HCT116 (cell line): ENCODE results near the gene HIVEP3.

Source experiments
- CBX3 ChIP-seq: IDR thresholded peaks from 2 replicates; pipeline ENCODE4 v1.6.1; 2012; ENCODE audit warnings: low read depth
- CEBPB ChIP-seq: IDR thresholded peaks from 2 replicates; pipeline ENCODE4 v1.6.1; 2012; ENCODE audit warnings: low read depth
- CTCF ChIP-seq, 3 experiments: fragments of 200-600 bp in 1 of 3; sonication (generic) in 1 of 3; IDR thresholded peaks in 2 of 3; conservative IDR thresholded peaks in 1 of 3; 2 replicates each; pipeline ENCODE4 v1.5.1; 2012 to 2017; ENCODE audit warnings: low read depth in 2 of 3, low read length in 2 of 3, antibody characterized with exemption in 1 of 3, borderline replicate concordance in 1 of 3, control low read depth in 1 of 3, mild to moderate bottlenecking in 1 of 3, mixed read lengths in 1 of 3, mixed run types in 1 of 3, moderate library complexity in 1 of 3; ENCODE audit not compliant: insufficient read depth in 1 of 3
- ELF1 ChIP-seq: IDR thresholded peaks from 2 replicates; pipeline ENCODE4 v1.6.1; 2012; ENCODE audit warnings: low read depth, borderline replicate concordance
- EZH2 ChIP-seq: fragments of 200-600 bp; sonication (generic); IDR thresholded peaks from 2 replicates; pipeline ENCODE4 v1.6.1; 2017; ENCODE audit warnings: antibody characterized with exemption, mixed run types
- POLR2A ChIP-seq: IDR thresholded peaks from 2 replicates; pipeline ENCODE4 v1.7.0; 2011; ENCODE audit warnings: borderline replicate concordance; ENCODE audit not compliant: insufficient read depth, insufficient read length; ENCODE audit errors: extremely low read depth
- POLR2AphosphoS5 ChIP-seq: IDR thresholded peaks from 2 replicates; pipeline ENCODE4 v1.6.1; 2011; ENCODE audit warnings: mild to moderate bottlenecking, low read depth, low read length, moderate library complexity
- SP1 ChIP-seq: IDR thresholded peaks from 2 replicates; pipeline ENCODE4 v1.6.1; 2012; ENCODE audit warnings: low read depth
- ZNF274 ChIP-seq: fragments of 200-500 bp; sonication (Bioruptor generic); IDR thresholded peaks from 2 replicates; pipeline ENCODE4 v1.6.1; 2014; ENCODE audit warnings: mild to moderate bottlenecking, low read depth, low read length, inconsistent platforms
- TF ChIP-seq, protein P1 (sequence below): IDR thresholded peaks from 2 replicates; pipeline ENCODE4 v1.6.1; 2012; ENCODE audit warnings: low read depth
- TF ChIP-seq, protein P2 (sequence below): IDR thresholded peaks from 2 replicates; pipeline ENCODE4 v1.6.1; 2011; ENCODE audit warnings: mild to moderate bottlenecking, low read length, moderate library complexity; ENCODE audit not compliant: insufficient replicate concordance; ENCODE audit errors: extremely low read depth
- TF ChIP-seq, protein P3 (sequence below): IDR thresholded peaks from 2 replicates; pipeline ENCODE4 v1.6.1; 2012

GRCh38 chr1:41536361-41536802, 382.3 kb downstream of the HIVEP3 start:
- TF ChIP-seq SP1 (no peak), CTCF (IDR thresholded peaks at IDR 0.05 in 2 of 3, conservative IDR thresholded peaks at IDR 0.05 in 1 of 3; ENCODE audit: borderline replicate concordance in 1 of 3, insufficient read depth in 1 of 3, low read depth in 2 of 3, low read length in 2 of 3) (no peak), CEBPB (no peak), POLR2A (no peak), EZH2 (no peak), CBX3 (no peak), POLR2AphosphoS5 (no peak), ELF1 (no peak), ZNF274 (no peak)
- TF ChIP-seq, protein P1, sequence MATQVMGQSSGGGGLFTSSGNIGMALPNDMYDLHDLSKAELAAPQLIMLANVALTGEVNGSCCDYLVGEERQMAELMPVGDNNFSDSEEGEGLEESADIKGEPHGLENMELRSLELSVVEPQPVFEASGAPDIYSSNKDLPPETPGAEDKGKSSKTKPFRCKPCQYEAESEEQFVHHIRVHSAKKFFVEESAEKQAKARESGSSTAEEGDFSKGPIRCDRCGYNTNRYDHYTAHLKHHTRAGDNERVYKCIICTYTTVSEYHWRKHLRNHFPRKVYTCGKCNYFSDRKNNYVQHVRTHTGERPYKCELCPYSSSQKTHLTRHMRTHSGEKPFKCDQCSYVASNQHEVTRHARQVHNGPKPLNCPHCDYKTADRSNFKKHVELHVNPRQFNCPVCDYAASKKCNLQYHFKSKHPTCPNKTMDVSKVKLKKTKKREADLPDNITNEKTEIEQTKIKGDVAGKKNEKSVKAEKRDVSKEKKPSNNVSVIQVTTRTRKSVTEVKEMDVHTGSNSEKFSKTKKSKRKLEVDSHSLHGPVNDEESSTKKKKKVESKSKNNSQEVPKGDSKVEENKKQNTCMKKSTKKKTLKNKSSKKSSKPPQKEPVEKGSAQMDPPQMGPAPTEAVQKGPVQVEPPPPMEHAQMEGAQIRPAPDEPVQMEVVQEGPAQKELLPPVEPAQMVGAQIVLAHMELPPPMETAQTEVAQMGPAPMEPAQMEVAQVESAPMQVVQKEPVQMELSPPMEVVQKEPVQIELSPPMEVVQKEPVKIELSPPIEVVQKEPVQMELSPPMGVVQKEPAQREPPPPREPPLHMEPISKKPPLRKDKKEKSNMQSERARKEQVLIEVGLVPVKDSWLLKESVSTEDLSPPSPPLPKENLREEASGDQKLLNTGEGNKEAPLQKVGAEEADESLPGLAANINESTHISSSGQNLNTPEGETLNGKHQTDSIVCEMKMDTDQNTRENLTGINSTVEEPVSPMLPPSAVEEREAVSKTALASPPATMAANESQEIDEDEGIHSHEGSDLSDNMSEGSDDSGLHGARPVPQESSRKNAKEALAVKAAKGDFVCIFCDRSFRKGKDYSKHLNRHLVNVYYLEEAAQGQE, result no peak
- TF ChIP-seq, protein P2, sequence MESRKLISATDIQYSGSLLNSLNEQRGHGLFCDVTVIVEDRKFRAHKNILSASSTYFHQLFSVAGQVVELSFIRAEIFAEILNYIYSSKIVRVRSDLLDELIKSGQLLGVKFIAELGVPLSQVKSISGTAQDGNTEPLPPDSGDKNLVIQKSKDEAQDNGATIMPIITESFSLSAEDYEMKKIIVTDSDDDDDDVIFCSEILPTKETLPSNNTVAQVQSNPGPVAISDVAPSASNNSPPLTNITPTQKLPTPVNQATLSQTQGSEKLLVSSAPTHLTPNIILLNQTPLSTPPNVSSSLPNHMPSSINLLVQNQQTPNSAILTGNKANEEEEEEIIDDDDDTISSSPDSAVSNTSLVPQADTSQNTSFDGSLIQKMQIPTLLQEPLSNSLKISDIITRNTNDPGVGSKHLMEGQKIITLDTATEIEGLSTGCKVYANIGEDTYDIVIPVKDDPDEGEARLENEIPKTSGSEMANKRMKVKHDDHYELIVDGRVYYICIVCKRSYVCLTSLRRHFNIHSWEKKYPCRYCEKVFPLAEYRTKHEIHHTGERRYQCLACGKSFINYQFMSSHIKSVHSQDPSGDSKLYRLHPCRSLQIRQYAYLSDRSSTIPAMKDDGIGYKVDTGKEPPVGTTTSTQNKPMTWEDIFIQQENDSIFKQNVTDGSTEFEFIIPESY, result no peak
- TF ChIP-seq, protein P3, sequence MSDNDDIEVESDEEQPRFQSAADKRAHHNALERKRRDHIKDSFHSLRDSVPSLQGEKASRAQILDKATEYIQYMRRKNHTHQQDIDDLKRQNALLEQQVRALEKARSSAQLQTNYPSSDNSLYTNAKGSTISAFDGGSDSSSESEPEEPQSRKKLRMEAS, result no peak
